SK-N-MC (cell line): ENCODE measurements around the gene PDE8A.

Source experiments
- EZH2 ChIP-seq: fragments of 200-600 bp; sonication (generic); IDR thresholded peaks from one replicate; pipeline ENCODE4 v1.6.1; 2017; ENCODE audit warnings: antibody characterized with exemption
- FOXP2 ChIP-seq: optimal IDR thresholded peaks from 2 replicates; pipeline ENCODE3; 2011; ENCODE audit warnings: mild to moderate bottlenecking, moderate library complexity; ENCODE audit not compliant: insufficient read depth; ENCODE audit errors: extremely low read length, control extremely low read depth
- POLR2AphosphoS5 ChIP-seq: IDR thresholded peaks from 2 replicates; pipeline ENCODE4 v1.6.1; 2012; ENCODE audit warnings: mild to moderate bottlenecking, low read depth, low read length, borderline replicate concordance

DNA sequence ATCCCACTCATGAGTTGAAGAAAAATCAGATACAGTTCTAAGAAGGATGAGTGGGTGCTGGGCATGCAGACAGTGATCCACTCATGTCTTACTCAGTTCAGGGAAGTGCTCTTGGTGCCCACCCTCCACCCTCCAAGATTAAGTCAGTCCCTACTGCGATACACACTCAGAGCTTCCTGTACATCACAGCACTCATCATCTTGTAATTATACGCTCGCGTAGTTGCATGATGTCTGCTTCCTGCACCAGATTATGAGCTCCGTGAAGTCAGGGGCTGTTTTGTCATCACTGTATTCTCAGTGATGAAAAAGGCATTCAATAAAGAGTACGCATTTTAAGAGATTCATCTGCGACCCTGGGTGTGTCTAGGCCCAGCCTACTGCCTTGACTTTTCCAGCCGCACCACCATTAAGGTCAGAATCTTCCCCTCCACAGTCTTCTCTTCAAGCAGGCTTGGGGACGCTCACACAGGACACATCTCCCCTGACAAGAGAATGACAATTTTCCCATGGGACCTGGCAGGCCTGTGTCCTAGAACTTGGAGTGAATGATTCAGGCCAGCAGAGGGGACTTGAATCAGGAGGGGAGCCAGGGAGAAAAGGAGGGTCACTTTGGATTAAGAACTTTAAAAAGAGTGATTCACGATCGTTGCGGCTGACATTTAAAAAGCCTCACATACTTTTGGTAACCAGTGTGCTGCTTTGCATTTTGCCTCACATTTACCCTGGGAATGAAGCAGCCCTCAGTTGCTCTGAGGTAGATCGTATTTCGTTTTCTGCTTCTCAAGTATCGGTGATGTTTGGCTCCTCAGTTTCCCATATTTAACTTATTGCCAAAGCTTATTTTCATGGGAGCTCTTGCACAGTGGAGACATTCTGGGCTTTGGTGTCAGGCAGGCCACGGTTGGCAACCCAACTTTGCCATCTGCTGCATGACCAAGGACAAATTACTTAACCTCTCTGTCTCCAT lies 7.9 kb upstream of the PDE8A start:
- no peak for TF ChIP-seq POLR2AphosphoS5
- TF ChIP-seq EZH2: no peak
- no peak for TF ChIP-seq FOXP2
